ENCODE data around the gene BCL2. TPM values are rescaled to one million over a fixed set of nuclear protein-coding genes. Genes with fewer than 3 reads are reported as not detected.
A peak's percentile ranks its signal among the peaks of the same experiment; 100 is the strongest.

The BCL2 gene
- total RNA-seq, 2 experiments from 2014 or later = 1.4 to 2.5 TPM

- ChIA-PET POLR2A (interaction anchor here (0.6 to 1.2 kb wide), 2 partner anchors 9 to 20 kb away, joined by 3 read pairs; no protein-coding TSS in a partner anchor), CTCF (ENCODE audit: unreplicated experiment) (no interaction called here)
- intact Hi-C loops (cut with micrococcal nuclease; ENCODE audit: unreplicated experiment) = loop anchor here (5.0 kb wide), 1 partner anchor 108 kb away; no protein-coding TSS in a partner anchor
- no peak overlapping the region for H3K27ac ChIP-seq (ENCODE audit: low read depth, low read length, poor library complexity, severe bottlenecking)
- no peak overlapping the region for H2AFZ ChIP-seq (ENCODE audit: low read length)
- H4K20me1 ChIP-seq (ENCODE audit: insufficient read depth, low read length) = no peaks in the 10 kb centered on the region
- no peak for TF ChIP-seq EZH2phosphoT487 (IDR thresholded peaks at IDR 0.05; ENCODE audit: borderline replicate concordance, low read depth, low read length)
- no peak for TF ChIP-seq CTCF (conservative IDR thresholded peaks at IDR 0.05; ENCODE audit: low read length)
- no peak overlapping the region for H3K4me3 ChIP-seq (ENCODE audit: low read depth, low read length, poor library complexity, severe bottlenecking)
- no TSS peak for BruUV-seq (replicated peaks)
- no peaks in the 10 kb centered on the region for H3K9me2 ChIP-seq (ENCODE audit: insufficient read depth, low read length)
- no peaks in the 10 kb centered on the region for H3K79me2 ChIP-seq (ENCODE audit: insufficient read depth, low read depth, low read length)
- no peaks in the 10 kb centered on the region for H3K36me3 ChIP-seq (ENCODE audit: insufficient read depth, low read length)
- peaks cover 10% of the 10 kb centered on the region for H3K4me1 ChIP-seq (ENCODE audit: insufficient read depth, low read length, poor library complexity, severe bottlenecking)
- DNase-seq (ENCODE audit: low spot score) = no peak
- no peaks in the 10 kb centered on the region for H3K9me3 ChIP-seq (ENCODE audit: low read length)
- peak overlapping the region; percentile 76; the same call in 1 of the 2 replicates for H3K4me2 ChIP-seq (ENCODE audit: low read length)
Observed at GRCh38 chr18:63315131-63315662, 4.4 kb downstream of the BCL2 start.

- ChIA-PET POLR2A (interaction anchor here (0.6 to 1.2 kb wide), 2 partner anchors 10 to 21 kb away, joined by 3 read pairs; no protein-coding TSS in a partner anchor), CTCF (ENCODE audit: unreplicated experiment) (no interaction called here)
- intact Hi-C loops (cut with micrococcal nuclease; ENCODE audit: unreplicated experiment) = no loop called here
- H3K9me2 ChIP-seq (ENCODE audit: insufficient read depth, low read length) = no peaks in the 10 kb centered on the region
- H3K4me2 ChIP-seq (ENCODE audit: low read length) = peak overlapping the region; percentile 76; the same call in 1 of the 2 replicates
- TF ChIP-seq EZH2phosphoT487 (IDR thresholded peaks at IDR 0.05; ENCODE audit: borderline replicate concordance, low read depth, low read length) (no peak), CTCF (conservative IDR thresholded peaks at IDR 0.05; ENCODE audit: low read length) (no peak)
- no peaks in the 10 kb centered on the region for H3K36me3 ChIP-seq (ENCODE audit: insufficient read depth, low read length)
- H3K4me3 ChIP-seq (ENCODE audit: low read depth, low read length, poor library complexity, severe bottlenecking) = no peak overlapping the region
- H3K9me3 ChIP-seq (ENCODE audit: low read length) = no peaks in the 10 kb centered on the region
- H3K79me2 ChIP-seq (ENCODE audit: insufficient read depth, low read depth, low read length) = no peaks in the 10 kb centered on the region
- no peaks in the 10 kb centered on the region for H4K20me1 ChIP-seq (ENCODE audit: insufficient read depth, low read length)
- no peak overlapping the region for H2AFZ ChIP-seq (ENCODE audit: low read length)
- no peak overlapping the region for H3K27ac ChIP-seq (ENCODE audit: low read depth, low read length, poor library complexity, severe bottlenecking)
- DNase-seq (ENCODE audit: low spot score) = no peak
- peaks cover 8% of the 10 kb centered on the region for H3K4me1 ChIP-seq (ENCODE audit: insufficient read depth, low read length, poor library complexity, severe bottlenecking)
- BruUV-seq (replicated peaks) = no TSS peak
Observed at GRCh38 chr18:63314062-63314790, 5.3 kb downstream of the BCL2 start.

GRCh38 chr18:63313396-63313917, 6.1 kb downstream of the BCL2 start:
- TF ChIP-seq CTCF (conservative IDR thresholded peaks at IDR 0.05; ENCODE audit: low read length) (no peak), EZH2phosphoT487 (IDR thresholded peaks at IDR 0.05; ENCODE audit: borderline replicate concordance, low read depth, low read length) (no peak)
- peak overlapping the region; percentile 76; the same call in 1 of the 2 replicates for H3K4me2 ChIP-seq (ENCODE audit: low read length)
- no peaks in the 10 kb centered on the region for H3K4me1 ChIP-seq (ENCODE audit: insufficient read depth, low read length, poor library complexity, severe bottlenecking)
- no peaks in the 10 kb centered on the region for H3K9me2 ChIP-seq (ENCODE audit: insufficient read depth, low read length)
- H2AFZ ChIP-seq (ENCODE audit: low read length) = no peak overlapping the region
- no peak for DNase-seq (ENCODE audit: low spot score)
- ChIA-PET POLR2A (no interaction called here), CTCF (ENCODE audit: unreplicated experiment) (no interaction called here)
- H3K9me3 ChIP-seq (ENCODE audit: low read length) = no peaks in the 10 kb centered on the region
- no TSS peak for BruUV-seq (replicated peaks)
- no peak overlapping the region for H3K27ac ChIP-seq (ENCODE audit: low read depth, low read length, poor library complexity, severe bottlenecking)
- H3K36me3 ChIP-seq (ENCODE audit: insufficient read depth, low read length) = no peaks in the 10 kb centered on the region
- H3K4me3 ChIP-seq (ENCODE audit: low read depth, low read length, poor library complexity, severe bottlenecking) = no peak overlapping the region
- H4K20me1 ChIP-seq (ENCODE audit: insufficient read depth, low read length) = no peaks in the 10 kb centered on the region
- H3K79me2 ChIP-seq (ENCODE audit: insufficient read depth, low read depth, low read length) = no peaks in the 10 kb centered on the region
- intact Hi-C loops (cut with micrococcal nuclease; ENCODE audit: unreplicated experiment) = no loop called here
